Lung (tissue), 12 donors: ENCODE measurements around the gene TAGAP. TPM values are rescaled to one million over a fixed set of nuclear protein-coding genes. Genes with fewer than 3 reads are reported as not detected.

Experiments used
- ATAC-seq: fragments of 200-7000 bp; cut with Tn5 transposase; one replicate; pipeline ENCODE4 v1.9.1; 2020; ENCODE audit warnings: moderate number of reproducible peaks; ENCODE audit not compliant: insufficient read depth, low FRiP score
- DNase-seq, 3 donors: peaks; one replicate each; pipeline ENCODE4 v3.0.0-alpha.2; 2013 to 2017
- H3K27ac ChIP-seq, 2 donors: one replicate each; pipeline ENCODE4 v1.5.1; 2013; ENCODE audit warnings: mild to moderate bottlenecking in 2 of 2, moderate library complexity in 2 of 2, control low read depth in 1 of 2, inconsistent platforms in 1 of 2, low read depth in 1 of 2, low read length in 1 of 2
- H3K27me3 ChIP-seq, 3 donors: one replicate each; pipeline ENCODE4 v1.5.1; 2013; ENCODE audit warnings: low read length in 2 of 3; ENCODE audit not compliant: control insufficient read depth in 3 of 3, insufficient read depth in 3 of 3
- H3K36me3 ChIP-seq, 4 donors: one replicate each; pipeline ENCODE4 v1.5.1; 2013; ENCODE audit warnings: low read length in 4 of 4, mild to moderate bottlenecking in 1 of 4, moderate library complexity in 1 of 4; ENCODE audit not compliant: control insufficient read depth in 4 of 4, insufficient read depth in 4 of 4
- H3K4me1 ChIP-seq, 5 donors: one replicate each; pipeline ENCODE4 v1.5.1; 2013; ENCODE audit warnings: low read length in 5 of 5, mild to moderate bottlenecking in 2 of 5, moderate library complexity in 1 of 5; ENCODE audit not compliant: control insufficient read depth in 5 of 5, insufficient read depth in 5 of 5
- H3K4me3 ChIP-seq: one replicate; pipeline ENCODE4 v1.5.1; 2013; ENCODE audit warnings: mild to moderate bottlenecking, control low read depth, moderate library complexity
- H3K9ac ChIP-seq, 2 donors: one replicate each; pipeline ENCODE4 v1.5.1; 2013; ENCODE audit warnings: low read length in 2 of 2, control low read depth in 1 of 2; ENCODE audit not compliant: insufficient read depth in 1 of 2
- H3K9me3 ChIP-seq, 4 donors: one replicate each; pipeline ENCODE4 v1.5.1; 2013; ENCODE audit warnings: low read length in 3 of 4, mild to moderate bottlenecking in 1 of 4, moderate library complexity in 1 of 4; ENCODE audit not compliant: control insufficient read depth in 4 of 4, insufficient read depth in 3 of 4
- WGBS, 2 donors: extraction: QIAGEN DNeasy Blood & Tissue Kit; methylation state at CpG; one replicate each; pipeline ENCODE4 v1.1.7; 2013; 5-methylcytosine and 5-hydroxymethylcytosine counted together
- polyA plus RNA-seq, 2 donors: library from polyadenylated mRNA; stranded (reverse); fragments of 200-250 nt; gene quantifications; one replicate each; pipeline ENCODE4 v1.2.1, GENCODE V29; 2013
- total RNA-seq, 2 donors: library from RNA; depleted of rRNA in 1 of 2; stranded (reverse); fragments of >200 nt in 1 of 2; gene quantifications; one replicate each; pipeline ENCODE4 v1.2.1, GENCODE V29; 2014 to 2021
- TF ChIP-seq, protein P1 (sequence below): IDR thresholded peaks from 2 replicates; pipeline ENCODE4 v1.5.1; 2012; ENCODE audit warnings: mild to moderate bottlenecking; ENCODE audit errors: control extremely low read depth, extremely low read depth
- donor health status: control.
- donor health status: control.
- donor health status: Bipolar disorder and iron deficiency.
- donor health status: healthy.
- donor health status: DM: yes; HTN: yes; CAD: no.

The TAGAP gene
- total and polyA plus RNA-seq, 4 donors: 1.7 to 11.2 (median 8.4) TPM

DNA sequence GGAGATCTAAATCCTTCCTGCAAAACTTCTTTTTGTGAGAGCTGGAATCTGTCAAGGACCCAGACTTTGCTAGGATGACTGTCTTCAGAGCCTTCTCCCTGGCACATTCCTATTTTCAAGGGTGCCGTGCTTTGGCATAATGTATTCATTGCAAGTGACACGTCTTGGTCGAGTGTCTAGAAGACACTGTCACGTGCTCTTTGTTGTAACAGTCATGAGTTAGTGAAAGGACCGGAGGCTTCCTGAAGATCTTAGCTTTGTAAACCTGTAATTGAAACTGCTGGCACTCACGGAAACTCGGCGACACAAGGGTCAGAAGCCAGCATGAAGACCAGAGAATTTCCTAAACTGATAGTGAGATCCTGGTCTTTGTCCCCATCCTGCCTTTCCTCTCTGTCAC, 19.7 kb upstream of the TAGAP start:
- WGBS, 2 donors: 65 to 73% methylated on average over 8 of the region's 8 CpGs
- Histone ChIP-seq H3K9me3 (no peaks in the 10 kb centered on the region), H3K27me3 (peaks cover 0 to 5% (median 0%) of the 10 kb centered on the region in 3 donors), H3K4me3 (no peak overlapping the region), H3K9ac (no peak overlapping the region), H3K36me3 (no peaks in the 10 kb centered on the region), H3K4me1 (peaks cover 0 to 2% (median 0%) of the 10 kb centered on the region in 5 donors), H3K27ac (no peak overlapping the region)
- TF ChIP-seq, protein P1, sequence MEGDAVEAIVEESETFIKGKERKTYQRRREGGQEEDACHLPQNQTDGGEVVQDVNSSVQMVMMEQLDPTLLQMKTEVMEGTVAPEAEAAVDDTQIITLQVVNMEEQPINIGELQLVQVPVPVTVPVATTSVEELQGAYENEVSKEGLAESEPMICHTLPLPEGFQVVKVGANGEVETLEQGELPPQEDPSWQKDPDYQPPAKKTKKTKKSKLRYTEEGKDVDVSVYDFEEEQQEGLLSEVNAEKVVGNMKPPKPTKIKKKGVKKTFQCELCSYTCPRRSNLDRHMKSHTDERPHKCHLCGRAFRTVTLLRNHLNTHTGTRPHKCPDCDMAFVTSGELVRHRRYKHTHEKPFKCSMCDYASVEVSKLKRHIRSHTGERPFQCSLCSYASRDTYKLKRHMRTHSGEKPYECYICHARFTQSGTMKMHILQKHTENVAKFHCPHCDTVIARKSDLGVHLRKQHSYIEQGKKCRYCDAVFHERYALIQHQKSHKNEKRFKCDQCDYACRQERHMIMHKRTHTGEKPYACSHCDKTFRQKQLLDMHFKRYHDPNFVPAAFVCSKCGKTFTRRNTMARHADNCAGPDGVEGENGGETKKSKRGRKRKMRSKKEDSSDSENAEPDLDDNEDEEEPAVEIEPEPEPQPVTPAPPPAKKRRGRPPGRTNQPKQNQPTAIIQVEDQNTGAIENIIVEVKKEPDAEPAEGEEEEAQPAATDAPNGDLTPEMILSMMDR: no peak
- DNase-seq (no peak), ATAC-seq (no peak)

DNA sequence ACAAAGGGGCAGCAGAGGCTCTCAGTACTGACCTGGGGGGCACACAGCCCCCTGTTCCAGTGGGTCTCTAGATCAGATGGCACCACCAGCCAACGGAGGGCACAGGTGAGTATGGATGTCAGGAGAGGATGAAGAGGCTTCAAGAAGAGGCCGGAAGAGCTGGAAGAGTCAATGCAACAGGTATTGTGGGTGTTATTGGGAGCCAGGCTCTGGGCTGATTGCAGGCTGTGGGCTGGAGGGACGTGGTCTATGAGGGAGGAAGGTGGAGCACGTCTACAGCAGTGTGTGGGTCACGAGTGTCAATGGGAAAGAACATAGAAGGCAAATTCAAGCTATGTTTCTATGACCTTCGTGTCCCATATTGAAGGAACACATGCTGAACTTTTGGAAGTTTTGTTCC, 18.8 kb upstream of the TAGAP start:
- TF ChIP-seq, protein P1: no peak
- 78 to 80% methylated on average over 6 of the region's 6 CpGs for WGBS, 2 donors
- Histone ChIP-seq H3K9me3 (no peaks in the 10 kb centered on the region), H3K27ac (peak overlapping the region in 1 of 2 donors; percentile 1), H3K36me3 (no peaks in the 10 kb centered on the region), H3K9ac (no peak overlapping the region), H3K27me3 (no peaks in the 10 kb centered on the region), H3K4me1 (no peaks in the 10 kb centered on the region), H3K4me3 (no peak overlapping the region)
- DNase-seq (no peak), ATAC-seq (no peak)

DNA sequence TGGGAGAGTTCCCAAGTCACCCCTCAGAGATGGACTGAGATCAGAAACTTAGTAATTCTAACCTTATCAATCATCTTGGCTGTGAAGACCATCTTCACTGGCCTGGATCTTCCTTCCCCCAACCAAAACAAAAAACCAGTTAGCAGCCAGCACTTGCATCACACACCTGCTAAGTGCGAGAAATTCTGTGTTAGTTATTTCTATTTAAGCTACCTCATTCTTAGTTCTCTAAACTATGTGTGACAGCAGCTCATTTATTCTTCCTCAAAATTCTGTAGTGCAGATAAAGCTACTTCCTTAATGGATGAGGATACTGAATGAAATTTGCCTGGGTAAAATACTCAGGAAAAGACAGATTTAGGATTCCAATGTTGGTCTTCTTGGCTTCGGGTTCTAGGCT, 18.2 kb upstream of the TAGAP start:
- 25 to 61% methylated on average over 2 of the region's 2 CpGs for WGBS, 2 donors
- H3K4me3 ChIP-seq: no peak overlapping the region
- H3K9ac ChIP-seq: no peak overlapping the region
- no peaks in the 10 kb centered on the region for H3K36me3 ChIP-seq
- no peaks in the 10 kb centered on the region for H3K9me3 ChIP-seq
- DNase-seq (no peak), ATAC-seq (no peak)
- no peaks in the 10 kb centered on the region for H3K4me1 ChIP-seq
- peak overlapping the region in 1 of 2 donors; percentile 78 for H3K27ac ChIP-seq
- TF ChIP-seq, protein P1: no peak
- H3K27me3 ChIP-seq: no peaks in the 10 kb centered on the region

DNA sequence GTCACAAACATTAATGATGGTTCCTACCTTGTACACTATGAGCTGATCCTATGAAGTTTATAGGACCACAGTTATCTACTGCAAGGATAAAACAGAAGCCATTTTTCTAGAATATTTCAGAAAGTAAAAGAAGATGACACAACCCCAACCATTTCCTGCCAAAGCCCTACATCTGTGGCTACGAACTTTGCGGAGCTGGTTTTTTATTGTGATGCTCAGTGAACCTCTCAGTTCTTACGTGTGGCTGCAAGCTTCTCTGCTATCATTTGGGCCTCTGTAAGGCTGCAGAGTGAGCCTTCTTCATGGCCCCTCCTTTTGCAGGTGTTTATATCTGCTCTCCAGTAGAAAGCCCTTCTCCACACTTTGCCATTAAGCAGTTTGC, 17.8 kb upstream of the TAGAP start:
- H3K27ac ChIP-seq: peak overlapping the region in 1 of 2 donors; percentile 78
- DNase-seq (no peak), ATAC-seq (no peak)
- no peaks in the 10 kb centered on the region for H3K36me3 ChIP-seq
- H3K4me3 ChIP-seq: no peak overlapping the region
- H3K9me3 ChIP-seq: no peaks in the 10 kb centered on the region
- TF ChIP-seq, protein P1: no peak
- H3K4me1 ChIP-seq: no peaks in the 10 kb centered on the region
- 31 to 55% methylated on average over 3 of the region's 3 CpGs for WGBS, 2 donors
- H3K27me3 ChIP-seq: no peaks in the 10 kb centered on the region
- no peak overlapping the region for H3K9ac ChIP-seq
